Measurements from ENCODE around the gene SNX20.

The SNX20 gene

GRCh38 chr16:50674831-50675230, 6.3 kb downstream of the SNX20 start:
- no peak overlapping the region for H3K4me3 ChIP-seq (ENCODE audit: low read length)
- DNase-seq (ENCODE audit: low read depth), result no peak
- no peak for TF ChIP-seq CTCF (conservative IDR thresholded peaks at IDR 0.05; ENCODE audit: low read depth, low read length)

DNA sequence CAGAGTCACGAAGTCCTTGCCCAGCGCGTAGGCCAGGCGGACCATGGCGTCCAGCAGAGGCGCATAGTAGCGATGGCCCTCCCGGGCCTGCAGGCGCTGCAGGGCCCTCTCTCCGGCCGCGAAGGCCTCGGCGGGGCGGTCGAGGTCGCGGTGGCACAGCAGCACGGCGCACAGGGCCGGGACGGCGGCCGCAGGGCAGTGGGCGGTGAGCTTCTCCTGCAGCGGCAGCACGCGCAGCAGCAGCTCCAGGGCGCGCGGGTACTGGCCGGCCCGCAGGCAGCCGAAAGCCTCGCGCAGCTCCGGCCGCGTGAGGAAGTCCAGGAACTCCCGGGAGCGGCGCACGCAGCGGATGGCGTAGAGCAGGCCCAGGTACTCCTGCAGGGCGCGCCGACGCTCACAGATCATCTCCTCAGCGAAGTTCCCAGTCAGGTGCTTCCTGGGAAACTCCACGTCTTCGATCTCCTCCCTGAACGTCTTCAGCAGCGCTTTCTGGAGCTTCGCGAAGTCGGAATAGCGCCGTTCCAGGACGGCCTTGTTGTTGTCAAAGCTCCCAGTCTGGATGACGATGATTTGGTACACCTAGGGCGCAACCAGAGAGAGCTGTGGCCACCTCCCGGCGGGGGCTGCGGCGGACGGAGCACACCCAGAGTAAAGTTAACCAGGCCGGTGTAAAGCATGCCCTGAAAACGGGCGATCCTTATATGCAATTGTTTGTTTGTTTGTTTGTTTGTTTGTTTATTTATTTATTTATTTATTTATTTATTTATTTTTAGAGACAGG, 7.4 kb downstream of the SNX20 start:
- TF ChIP-seq CTCF (conservative IDR thresholded peaks at IDR 0.05; ENCODE audit: low read depth, low read length), result no peak
- no peak for DNase-seq (ENCODE audit: low read depth)
- no peak overlapping the region for H3K4me3 ChIP-seq (ENCODE audit: low read length)

DNA sequence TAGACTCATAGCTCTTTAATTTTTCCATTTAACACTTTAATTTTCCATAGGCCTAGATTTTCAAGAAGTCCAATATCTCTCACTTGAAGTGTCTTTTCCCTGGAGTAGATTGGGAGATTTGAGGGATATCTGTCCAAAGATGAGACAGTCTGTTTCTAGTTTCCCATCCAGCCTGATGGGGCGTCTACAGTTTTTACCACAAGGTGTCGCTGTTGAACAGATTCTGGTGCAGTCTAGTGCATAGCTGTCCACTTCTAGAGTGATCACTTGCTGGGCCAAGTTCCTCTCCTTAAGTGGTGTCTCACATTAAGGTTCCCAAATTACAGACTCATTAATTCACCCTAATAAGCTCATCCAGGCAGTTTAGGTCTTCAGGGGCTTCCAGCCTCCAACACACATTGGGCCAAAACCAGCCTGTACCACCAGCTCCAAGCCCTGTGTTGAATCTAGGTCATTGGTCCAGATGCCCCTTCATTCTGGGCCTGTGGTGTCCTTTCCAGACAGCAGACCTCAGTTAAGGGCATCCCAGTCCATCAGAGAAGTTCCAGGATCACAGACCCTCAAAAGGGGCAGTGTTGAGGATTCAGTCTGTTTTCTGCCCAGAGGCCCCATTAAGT, 9.4 kb downstream of the SNX20 start:
- peak; percentile 67 for TF ChIP-seq CTCF (conservative IDR thresholded peaks at IDR 0.05; ENCODE audit: low read depth, low read length)
- no peak for DNase-seq (ENCODE audit: low read depth)

GRCh38 chr16:50670476-50670875, 10.6 kb downstream of the SNX20 start:
- no peak for TF ChIP-seq CTCF (conservative IDR thresholded peaks at IDR 0.05; ENCODE audit: low read depth, low read length)

More for the DNA sequence above, 9.4 kb downstream of the SNX20 start:
- H3K4me3 ChIP-seq (ENCODE audit: low read length), result no peak overlapping the region

DNA sequence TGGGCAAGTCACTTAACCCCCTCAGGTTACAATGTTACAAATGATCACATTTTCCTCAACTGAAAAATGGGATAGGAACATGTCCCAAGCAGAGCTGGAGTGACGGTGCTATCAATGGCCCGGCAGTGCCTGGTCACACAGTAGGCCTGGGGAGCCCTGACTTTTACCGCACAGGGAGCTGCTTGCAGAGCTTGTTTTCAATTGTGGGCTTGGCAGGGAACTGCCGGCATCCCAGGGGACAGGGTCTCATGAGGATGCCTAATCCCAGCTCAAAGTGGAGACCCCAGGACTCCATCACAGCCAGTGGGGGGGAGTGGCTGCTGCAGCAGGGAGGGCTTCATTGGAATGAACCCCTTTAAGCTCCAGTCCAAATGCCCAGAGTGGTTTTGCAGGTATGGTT, 11.4 kb downstream of the SNX20 start:
- no peak for TF ChIP-seq CTCF (conservative IDR thresholded peaks at IDR 0.05; ENCODE audit: low read depth, low read length)
- DNase-seq (ENCODE audit: low read depth), result no peak
- H3K4me3 ChIP-seq (ENCODE audit: low read length), result no peak overlapping the region

More at GRCh38 chr16:50670476-50670875, 10.6 kb downstream of the SNX20 start:
- H3K4me3 ChIP-seq (ENCODE audit: low read length), result no peak overlapping the region
- no peak for DNase-seq (ENCODE audit: low read depth)

DNA sequence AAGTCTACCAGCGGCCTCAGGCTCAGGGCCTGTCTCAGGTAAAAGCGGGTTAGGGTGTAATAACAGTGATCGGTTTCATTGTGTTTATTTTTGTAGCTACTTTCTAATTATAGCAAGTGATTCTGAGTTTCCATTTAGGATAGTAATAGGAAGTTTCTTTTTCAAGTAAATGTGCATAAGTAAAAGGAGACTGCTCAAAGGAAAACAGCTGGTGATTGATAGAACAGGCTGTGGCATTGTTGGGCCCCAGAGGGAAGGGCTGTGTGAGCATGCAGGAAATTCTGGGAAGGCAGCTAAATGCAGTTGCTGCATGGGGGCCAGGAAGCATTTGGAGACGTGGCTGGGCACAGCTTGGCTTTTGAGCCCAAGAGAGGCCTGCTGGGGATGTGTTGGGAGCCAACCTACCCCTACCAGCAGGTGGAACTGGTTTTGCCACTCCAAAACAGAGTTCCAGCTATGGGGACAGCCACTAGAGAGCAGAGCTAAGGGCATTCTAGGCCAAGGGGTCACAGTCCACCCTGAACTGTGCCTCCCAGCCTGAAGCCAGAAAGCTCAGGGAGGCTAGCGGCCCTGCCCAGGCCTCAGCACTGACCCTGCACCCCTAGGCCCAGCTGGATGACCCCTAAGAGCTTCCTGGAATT, 12.6 kb downstream of the SNX20 start:
- DNase-seq (ENCODE audit: low read depth), result no peak
- H3K4me3 ChIP-seq (ENCODE audit: low read length), result no peak overlapping the region
- no peak for TF ChIP-seq CTCF (conservative IDR thresholded peaks at IDR 0.05; ENCODE audit: low read depth, low read length)

All from retinal pigment epithelial cell (primary cell).